SH-SY5Y (cell line): ENCODE measurements around the gene PRR35.

Experiments used
- GATA2 ChIP-seq: IDR thresholded peaks from 2 replicates; pipeline ENCODE4 v1.6.1; 2011; ENCODE audit warnings: mild to moderate bottlenecking, low read depth, low read length
- GATA3 ChIP-seq: IDR thresholded peaks from 2 replicates; pipeline ENCODE4 v1.6.1; 2011; ENCODE audit warnings: low read depth, mild to moderate bottlenecking, low read length, moderate library complexity

Gene PRR35

DNA sequence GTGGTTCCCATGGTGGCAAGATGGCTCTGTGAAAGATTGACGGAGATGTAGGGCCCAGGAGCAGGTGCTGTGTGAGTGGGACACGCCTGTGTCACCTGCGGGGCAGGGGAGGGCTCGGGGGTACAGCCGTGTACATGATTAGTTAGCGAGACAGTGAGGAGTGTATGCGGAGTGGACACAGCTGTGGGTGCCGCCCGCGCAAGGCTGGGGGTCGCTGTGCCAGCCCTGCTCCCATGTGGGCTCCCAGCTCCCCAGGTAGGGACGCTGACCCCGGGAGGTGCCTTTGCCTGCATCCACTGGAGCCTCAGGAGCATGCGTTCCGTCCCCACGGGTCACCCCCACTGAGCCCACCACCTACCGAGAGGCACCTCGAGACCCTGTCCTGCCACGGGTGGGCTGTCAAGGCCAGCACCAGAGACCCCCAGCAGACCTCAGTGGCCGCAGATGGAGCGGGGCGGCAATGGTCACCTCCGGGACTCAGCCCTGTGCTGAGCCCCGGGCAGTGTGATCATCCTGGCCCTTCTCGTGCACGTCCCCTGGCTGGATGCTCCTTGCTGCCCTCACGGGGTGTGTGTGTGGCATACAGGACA lies 25.2 kb upstream of the PRR35 start:
- TF ChIP-seq GATA2 (no peak), GATA3 (no peak)

DNA sequence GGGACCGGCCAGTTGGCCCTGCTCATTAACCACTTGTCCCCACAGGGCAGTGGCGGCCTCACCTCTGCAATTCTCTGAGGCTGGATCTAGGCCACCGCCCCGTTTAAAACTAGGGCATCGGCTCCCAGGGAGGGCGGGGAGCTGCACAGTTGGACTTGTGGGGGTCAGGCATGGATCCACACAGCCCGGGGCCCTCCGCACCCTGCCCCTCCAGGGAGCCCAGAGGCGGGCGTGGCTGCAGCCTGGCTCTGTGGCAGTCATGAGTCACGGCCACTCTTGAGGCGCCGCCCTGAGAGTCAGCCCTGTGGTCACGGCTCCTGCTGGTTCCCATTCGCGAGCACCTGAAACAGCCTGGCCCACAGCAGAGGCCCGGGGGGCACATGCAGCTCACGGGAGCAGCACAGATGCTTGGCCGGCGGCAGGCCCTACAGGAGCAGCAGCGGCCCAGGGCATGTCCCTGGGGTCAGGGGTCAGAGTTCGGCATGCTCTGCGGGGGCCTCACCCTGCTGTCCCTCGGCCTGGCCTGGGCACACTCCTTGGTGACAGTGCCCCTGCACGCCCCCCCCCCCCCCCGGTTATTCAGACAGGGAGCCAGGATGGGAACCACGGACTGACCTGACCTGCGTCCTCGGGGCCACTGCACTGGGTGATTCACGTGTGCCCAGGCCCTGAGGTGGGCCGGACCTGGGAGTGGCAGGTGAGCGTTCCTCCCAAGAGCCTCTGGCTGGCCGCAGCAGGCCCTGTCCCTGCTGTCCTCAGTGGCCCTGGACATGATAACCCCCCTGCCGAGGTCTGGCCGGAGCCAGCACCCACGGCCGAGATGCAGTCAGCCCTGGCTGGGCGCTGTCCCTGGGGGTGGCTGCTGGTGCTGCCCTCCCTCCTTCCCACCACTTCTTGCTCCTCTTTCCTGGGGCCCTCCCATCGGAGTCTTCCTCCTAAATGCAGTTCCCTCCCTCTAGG lies 24.5 kb upstream of the PRR35 start:
- TF ChIP-seq GATA2 (no peak), GATA3 (no peak)

DNA sequence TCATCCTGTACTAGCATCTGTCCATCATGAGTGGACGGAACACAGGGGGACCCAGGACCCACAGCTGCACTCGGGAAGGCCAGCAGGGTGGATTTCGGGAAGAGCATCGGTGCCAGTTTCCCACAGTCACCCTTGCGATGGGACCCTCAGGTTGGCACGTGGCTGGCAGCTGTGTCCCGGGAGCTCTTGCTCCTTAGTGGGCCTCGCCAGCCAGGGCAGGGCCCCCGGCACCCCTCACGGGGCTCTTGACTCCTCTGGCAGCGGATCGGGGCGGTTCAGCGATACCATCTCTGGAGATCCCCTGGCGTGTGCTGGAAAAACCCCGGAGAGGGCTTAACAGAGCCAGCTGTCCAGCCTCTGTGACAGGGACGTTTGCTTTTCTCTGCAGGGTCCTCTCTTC lies 23.4 kb upstream of the PRR35 start:
- TF ChIP-seq GATA2 = no peak
- no peak for TF ChIP-seq GATA3

DNA sequence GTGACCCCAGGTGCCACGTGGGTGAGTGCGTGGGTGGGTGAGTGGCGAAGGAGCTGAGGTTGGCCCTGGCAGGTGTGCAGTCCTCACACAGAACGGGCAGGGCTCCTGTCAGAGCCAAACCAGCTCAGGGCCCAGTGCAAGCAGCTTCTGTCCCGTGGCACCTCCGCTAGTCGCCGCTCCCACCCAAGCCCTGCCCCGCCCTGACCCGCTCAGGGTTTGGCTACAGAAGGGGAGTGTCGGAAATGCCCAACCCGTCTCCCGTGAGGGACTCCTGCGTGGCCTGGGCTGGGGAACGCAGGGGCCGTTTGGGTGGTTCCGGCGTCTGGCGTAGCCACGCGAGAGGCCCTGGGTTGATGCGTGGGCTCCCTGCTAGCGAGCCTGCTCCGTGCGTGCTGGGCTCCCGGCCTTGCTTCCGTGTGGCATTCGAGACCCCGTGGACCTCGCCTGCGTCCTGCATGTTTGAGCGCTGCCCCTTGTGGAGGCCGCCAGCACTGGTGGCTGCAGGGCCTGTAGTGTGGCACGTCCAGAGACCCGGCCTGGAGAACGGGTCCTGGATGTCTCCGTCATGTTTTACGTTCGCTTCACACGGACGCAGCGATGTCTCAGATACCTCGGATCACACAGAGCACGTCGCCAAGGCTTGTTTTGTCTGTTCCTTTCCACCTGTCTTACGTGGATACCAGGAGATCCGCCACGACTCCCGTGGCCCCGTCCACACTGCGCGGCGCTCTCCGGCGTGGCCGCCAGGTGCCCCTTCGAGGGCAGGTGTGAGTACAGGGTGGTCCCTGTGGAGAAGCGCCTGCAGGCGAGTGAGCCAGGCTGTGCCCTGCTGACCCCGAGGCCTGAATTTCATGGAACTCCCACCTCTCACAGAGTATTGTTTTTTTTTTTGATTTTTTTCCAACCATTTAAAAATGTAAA lies 22.5 kb upstream of the PRR35 start:
- TF ChIP-seq GATA3 = no peak
- no peak for TF ChIP-seq GATA2

DNA sequence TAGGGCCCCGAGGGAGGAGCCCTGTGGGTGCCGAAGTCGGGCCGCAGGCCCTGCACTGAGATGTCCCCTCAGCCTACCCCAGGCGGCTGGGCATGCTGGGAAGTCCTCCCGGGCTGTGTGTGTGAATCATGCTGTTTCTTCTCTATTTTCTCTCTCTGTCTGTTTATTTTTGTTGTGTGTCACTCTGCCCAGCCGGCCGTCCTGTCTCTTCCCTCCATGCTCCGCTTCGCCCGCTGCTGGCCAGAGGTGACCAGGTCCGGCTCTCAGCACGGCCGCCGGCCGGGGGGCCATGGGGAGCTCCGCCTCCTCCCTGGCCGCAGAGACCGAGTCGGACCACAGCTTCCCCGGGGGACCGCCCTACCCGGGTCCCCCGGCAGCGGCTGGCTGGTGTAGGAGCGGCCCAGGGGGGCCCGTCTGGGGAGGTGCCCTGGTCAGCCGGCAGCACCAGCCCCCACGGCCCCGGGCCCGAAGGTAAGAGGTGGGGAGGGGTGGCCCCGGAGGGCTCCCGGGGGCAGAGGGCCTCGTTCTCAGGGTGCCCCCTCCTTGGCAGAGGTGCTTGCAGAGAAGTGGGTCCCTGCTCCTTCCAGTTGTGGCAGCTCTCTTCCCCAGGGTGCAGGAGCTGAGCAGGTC lies 20.2 kb upstream of the PRR35 start:
- TF ChIP-seq GATA3 (no peak), GATA2 (no peak)

DNA sequence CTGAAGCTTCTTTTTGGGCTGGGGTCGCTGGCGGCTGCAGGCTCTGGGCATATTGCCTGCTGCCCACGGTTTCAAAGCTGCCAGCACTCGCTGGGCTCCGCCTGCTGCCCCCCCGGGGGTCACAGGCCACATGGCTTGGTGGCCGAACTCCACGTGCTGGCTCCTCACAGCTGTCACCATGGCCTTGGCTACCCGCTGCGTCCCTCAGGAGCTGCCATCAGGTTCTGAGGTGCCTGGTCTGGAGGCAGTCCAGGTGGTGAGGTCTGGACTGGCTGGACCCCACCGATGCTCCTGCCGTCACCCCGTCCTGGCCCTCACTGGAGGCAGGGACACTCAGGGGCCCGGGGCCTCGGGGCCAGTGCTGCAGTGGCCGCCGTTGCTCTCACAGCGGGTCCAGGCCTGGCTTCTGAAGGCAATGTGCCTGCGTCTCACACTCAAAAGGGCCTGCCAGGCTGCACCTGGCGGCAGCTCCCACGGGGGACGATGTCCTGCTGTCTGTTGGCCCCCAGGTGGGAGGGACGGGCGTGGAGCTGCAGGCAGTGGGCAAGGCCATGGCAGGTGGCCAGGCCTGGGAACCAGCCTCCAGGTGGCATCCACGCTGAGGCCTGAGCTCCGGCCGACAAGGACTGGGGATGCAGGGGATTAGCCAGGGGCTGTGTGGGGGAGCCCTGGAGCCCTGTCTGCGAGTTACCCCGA lies 19.4 kb upstream of the PRR35 start:
- TF ChIP-seq GATA3 (no peak), GATA2 (no peak)

DNA sequence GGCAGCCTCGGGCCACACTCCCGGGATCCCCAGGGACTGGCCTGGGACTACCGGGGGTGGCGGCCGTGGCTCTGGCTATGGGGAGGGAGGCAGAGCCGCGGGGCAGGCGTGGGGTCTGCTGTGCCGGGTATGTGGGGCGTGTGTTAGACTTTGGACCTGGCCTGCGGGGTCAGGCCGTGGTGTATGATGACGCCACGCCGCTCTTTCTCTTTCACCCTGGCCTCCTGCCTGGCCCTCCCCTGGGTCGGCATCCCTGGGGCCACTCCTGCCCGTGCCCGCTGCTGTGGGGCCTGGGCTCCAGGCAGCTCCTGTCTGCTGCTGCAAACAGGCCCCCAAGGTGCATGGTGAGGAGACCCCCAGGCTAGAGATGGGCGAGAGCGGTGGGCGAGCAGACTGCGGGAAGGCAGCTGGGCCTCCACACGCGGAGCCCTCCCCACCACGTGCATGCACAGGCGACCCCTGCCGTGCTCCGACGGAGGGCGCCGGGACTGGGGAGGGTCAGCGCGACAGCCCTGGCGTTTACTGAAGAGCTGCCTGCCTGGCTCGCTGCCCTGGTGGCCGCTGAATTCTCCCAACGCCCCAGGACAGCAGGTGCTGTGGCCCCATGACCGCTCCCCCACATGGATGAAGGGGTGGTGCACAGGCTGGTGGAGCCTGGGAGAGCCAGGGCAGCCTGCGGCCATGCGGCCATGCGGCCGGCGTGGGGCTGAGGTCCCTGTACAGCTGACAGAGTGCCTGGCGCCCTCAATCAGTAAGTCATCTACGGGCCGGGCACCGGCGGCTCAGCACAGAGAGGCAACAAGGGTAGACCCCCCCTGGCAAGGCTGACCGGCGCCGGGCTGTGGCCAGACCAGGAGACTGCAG lies 16.7 kb upstream of the PRR35 start:
- no peak for TF ChIP-seq GATA3
- TF ChIP-seq GATA2 = no peak

DNA sequence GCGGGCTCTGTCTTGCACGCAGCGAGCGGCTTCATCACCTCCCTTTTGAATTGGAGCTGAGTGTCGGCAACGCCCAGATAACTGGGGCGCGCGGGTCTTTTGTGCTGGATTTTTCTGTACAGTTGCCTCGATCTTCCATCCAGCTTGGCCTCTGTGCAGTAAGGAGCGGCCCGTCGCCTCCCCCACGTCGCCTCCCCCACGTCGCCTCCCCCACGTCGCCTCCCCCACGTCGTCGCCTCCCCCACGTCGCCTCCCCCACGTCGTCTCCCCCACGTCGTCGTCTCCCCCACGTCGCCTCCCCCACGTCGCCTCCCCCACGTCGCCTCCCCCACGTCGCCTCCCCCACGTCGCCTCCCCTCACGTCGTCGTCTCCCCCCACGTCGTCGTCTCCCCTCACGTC lies 15.7 kb upstream of the PRR35 start:
- TF ChIP-seq GATA3 (no peak), GATA2 (no peak)

DNA sequence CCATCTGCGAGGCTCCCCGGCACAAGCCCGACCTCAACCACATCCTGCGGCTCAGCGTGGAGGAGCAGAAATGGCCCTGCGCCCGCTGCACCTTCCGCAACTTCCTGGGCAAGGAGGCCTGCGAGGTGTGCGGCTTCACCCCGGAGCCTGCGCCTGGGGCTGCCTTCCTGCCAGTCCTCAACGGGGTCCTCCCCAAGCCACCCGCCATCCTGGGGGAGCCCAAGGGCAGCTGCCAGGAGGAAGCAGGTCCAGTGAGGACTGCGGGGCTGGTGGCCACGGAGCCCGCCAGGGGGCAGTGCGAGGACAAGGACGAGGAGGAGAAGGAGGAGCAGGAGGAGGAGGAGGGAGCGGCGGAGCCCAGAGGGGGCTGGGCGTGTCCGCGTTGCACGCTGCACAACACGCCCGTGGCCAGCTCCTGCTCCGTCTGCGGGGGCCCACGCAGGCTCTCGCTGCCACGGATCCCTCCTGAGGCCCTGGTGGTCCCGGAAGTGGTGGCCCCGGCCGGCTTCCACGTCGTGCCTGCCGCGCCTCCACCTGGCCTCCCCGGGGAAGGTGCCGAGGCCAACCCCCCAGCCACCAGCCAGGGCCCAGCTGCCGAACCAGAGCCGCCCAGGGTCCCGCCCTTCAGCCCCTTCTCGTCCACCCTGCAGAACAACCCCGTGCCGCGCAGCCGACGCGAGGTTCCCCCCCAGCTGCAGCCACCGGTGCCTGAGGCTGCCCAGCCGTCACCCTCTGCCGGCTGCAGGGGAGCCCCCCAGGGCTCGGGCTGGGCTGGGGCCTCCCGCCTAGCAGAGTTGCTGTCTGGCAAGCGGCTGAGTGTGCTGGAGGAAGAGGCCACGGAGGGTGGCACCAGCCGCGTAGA lies 13.1 kb upstream of the PRR35 start:
- TF ChIP-seq GATA3 = no peak
- TF ChIP-seq GATA2 = no peak

DNA sequence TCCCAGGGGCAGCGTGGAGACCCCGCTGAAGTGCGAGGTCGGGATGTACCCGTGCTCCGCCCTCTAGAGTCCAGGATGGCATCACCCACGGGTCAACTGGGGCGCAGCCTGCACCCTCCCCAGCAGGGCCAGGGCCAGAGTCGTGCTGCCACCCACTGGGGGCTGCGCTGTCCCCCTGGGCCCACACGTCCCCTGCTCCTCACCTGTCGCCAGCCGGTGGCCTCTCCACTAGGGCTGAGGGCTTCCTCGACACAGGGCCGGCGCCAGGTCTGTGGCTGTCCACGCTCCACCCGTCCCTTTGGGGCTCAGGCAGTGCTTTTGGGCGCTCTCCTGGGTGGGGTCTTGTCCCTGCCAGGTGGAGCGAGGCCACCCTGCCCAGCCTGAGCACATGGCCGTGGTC lies 11.6 kb upstream of the PRR35 start:
- no peak for TF ChIP-seq GATA3
- no peak for TF ChIP-seq GATA2

DNA sequence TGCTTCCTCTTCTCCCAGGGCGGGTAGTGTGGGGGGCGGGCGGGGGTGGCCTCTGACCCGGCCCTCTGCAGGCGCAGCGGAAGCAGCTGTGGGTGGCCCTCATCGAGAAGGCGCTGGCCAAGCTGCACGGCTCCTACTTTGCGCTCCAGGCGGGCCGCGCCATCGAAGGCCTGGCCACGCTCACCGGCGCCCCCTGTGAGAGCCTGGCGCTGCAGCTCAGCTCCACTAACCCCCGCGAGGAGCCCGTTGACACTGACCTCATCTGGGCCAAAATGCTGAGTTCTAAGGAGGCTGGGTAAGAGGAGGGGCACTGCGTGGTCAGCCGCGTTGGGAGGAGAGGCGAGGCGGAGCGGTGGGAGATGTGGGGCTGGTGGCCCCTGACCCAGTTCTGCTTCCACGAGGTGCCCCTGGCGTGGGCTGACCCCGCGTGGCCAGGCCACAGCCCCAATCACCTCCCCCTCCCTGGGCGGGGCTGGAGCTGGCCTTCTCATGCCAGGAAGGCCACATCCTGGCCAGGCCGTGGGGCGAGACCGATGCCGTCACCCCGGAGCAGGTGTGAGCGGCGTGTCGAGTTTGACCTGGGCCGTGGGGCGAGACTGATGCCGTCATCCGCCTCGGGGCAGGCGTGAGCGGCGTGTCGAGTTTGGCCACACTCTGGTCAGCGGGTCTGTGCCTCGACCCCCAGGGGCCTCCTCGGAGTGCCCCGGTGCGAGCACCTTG lies 10.5 kb upstream of the PRR35 start:
- TF ChIP-seq GATA2 = no peak

DNA sequence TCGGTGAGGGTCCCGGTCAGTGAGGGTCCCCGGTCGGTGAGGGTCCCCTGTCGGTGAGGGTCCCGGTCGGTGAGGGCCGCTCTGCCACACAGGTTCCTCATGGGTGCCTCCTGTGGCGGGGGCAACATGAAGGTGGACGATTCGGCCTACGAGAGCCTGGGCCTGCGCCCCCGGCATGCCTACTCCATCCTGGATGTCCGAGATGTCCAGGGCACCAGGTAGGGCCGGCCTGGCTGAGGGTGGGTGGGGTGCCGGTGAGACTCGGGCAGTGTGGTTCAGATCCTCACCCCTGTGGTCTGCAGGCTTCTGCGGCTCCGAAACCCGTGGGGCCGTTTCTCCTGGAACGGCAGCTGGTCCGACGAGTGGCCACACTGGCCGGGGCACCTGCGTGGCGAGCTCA lies 9.0 kb upstream of the PRR35 start:
- no peak for TF ChIP-seq GATA2
- TF ChIP-seq GATA3 = no peak

DNA sequence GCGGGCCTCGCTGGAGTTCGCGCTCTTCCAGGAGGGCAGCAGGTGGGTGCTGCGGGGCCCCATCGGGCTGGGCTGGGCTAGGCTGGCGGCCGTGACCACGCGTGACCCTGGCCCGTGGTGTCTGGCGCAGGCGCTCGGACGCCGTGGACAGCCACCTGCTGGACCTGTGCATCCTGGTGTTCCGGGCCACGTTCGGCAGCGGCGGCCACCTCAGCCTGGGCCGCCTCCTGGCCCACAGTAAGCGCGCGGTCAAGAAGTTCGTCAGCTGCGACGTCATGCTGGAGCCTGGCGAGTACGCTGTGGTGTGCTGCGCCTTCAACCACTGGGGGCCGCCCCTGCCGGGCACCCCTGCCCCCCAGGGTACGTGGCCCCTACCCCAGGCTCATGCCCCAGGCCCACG lies 8.0 kb upstream of the PRR35 start:
- TF ChIP-seq GATA3 = no peak
- TF ChIP-seq GATA2 = no peak
